GM23338 (cell line): ENCODE measurements around the gene SLC12A6. TPM values are rescaled to one million over a fixed set of nuclear protein-coding genes. Genes with fewer than 3 reads are reported as not detected.

Experiments
- ATAC-seq: fragments of 200-7000 bp; cut with Tn5 transposase; 3 replicates; pipeline ENCODE4 v1.9.1; 2020
- DNase-seq: peaks from one replicate; pipeline ENCODE4 v3.0.0-alpha.2; 2015; ENCODE audit warnings: low spot score
- H2AFZ ChIP-seq: fragments of 200-600 bp; sonication (generic); 2 replicates; pipeline ENCODE4 v1.8.0; 2016; ENCODE audit warnings: antibody characterized with exemption, mild to moderate bottlenecking, moderate library complexity
- H3F3A ChIP-seq: fragments of 200-600 bp; sonication (generic); replicated peaks from 2 replicates; pipeline ENCODE4 v1.8.0; 2017; ENCODE audit warnings: antibody characterized with exemption, mixed run types, low read depth
- H3K27ac ChIP-seq: fragments of 200-600 bp; sonication (generic); 2 replicates; pipeline ENCODE4 v1.6.1; 2016; ENCODE audit warnings: low read depth
- H3K27me3 ChIP-seq: fragments of 200-600 bp; sonication (generic); 2 replicates; pipeline ENCODE4 v1.8.0; 2016; ENCODE audit warnings: mild to moderate bottlenecking, mixed run types, moderate library complexity; ENCODE audit not compliant: insufficient read depth
- H3K36me3 ChIP-seq: fragments of 200-600 bp; sonication (generic); 2 replicates; pipeline ENCODE4 v1.8.0; 2016; ENCODE audit warnings: mild to moderate bottlenecking; ENCODE audit not compliant: insufficient read depth
- H3K4me1 ChIP-seq: fragments of 200-600 bp; sonication (generic); 2 replicates; pipeline ENCODE4 v1.8.0; 2016; ENCODE audit warnings: mild to moderate bottlenecking, moderate library complexity; ENCODE audit not compliant: insufficient read depth
- H3K4me2 ChIP-seq: fragments of 200-600 bp; sonication (generic); 2 replicates; pipeline ENCODE4 v1.7.1; 2017; ENCODE audit warnings: mixed run types
- H3K4me3 ChIP-seq: fragments of 200-600 bp; sonication (generic); 2 replicates; pipeline ENCODE4 v1.6.1; 2016; ENCODE audit warnings: mixed run types
- H3K79me2 ChIP-seq: fragments of 200-600 bp; sonication (generic); replicated peaks from 2 replicates; pipeline ENCODE4 v1.8.0; 2017; ENCODE audit warnings: mild to moderate bottlenecking; ENCODE audit not compliant: insufficient read depth
- H3K9me2 ChIP-seq: fragments of 200-600 bp; sonication (generic); 2 replicates; pipeline ENCODE4 v1.8.0; 2017; ENCODE audit not compliant: insufficient read depth
- H4K20me1 ChIP-seq: fragments of 200-600 bp; sonication (generic); replicated peaks from 2 replicates; pipeline ENCODE4 v1.8.0; 2017; ENCODE audit warnings: mild to moderate bottlenecking; ENCODE audit not compliant: insufficient read depth
- H3K27ac Mint-ChIP-seq: 2 replicates; pipeline ENCODE4 v1.8.0; 2020; ENCODE audit warnings: inconsistent platforms, mild to moderate bottlenecking, moderate library complexity, mixed read lengths
- H3K27me3 Mint-ChIP-seq: 3 replicates; pipeline ENCODE4 v1.8.0; 2022; ENCODE audit warnings: low read depth, mild to moderate bottlenecking, moderate library complexity, mixed read lengths, inconsistent platforms; ENCODE audit not compliant: insufficient read depth, poor library complexity
- H3K36me3 Mint-ChIP-seq: 3 replicates; pipeline ENCODE4 v1.8.0; 2021; ENCODE audit warnings: low read depth, mild to moderate bottlenecking, inconsistent platforms, moderate library complexity, mixed read lengths
- H3K4me1 Mint-ChIP-seq: 3 replicates; pipeline ENCODE4 v1.8.0; 2020; ENCODE audit warnings: mild to moderate bottlenecking, inconsistent platforms, mixed read lengths
- H3K4me3 Mint-ChIP-seq: 3 replicates; pipeline ENCODE4 v1.8.0; 2021; ENCODE audit warnings: moderate library complexity, mild to moderate bottlenecking, inconsistent platforms, mixed read lengths
- H3K9me3 Mint-ChIP-seq: 3 replicates; pipeline ENCODE4 v1.8.0; 2020; ENCODE audit warnings: moderate library complexity, mild to moderate bottlenecking, inconsistent platforms, mixed read lengths
- CREB1 ChIP-seq: fragments of 250-450 bp; sonication (Bioruptor Pico); IDR thresholded peaks from 2 replicates; pipeline ENCODE4 v1.5.0; 2020; ENCODE audit warnings: low read depth, mild to moderate bottlenecking, moderate library complexity
- EZH2 ChIP-seq: fragments of 200-600 bp; sonication (generic); IDR thresholded peaks from one replicate; pipeline ENCODE4 v1.8.0; 2017; ENCODE audit warnings: antibody characterized with exemption, mild to moderate bottlenecking, low read depth; ENCODE audit not compliant: unreplicated experiment
- JUNB ChIP-seq: IDR thresholded peaks from one replicate; pipeline ENCODE4 v1.6.1; 2016; ENCODE audit warnings: antibody characterized with exemption; ENCODE audit not compliant: unreplicated experiment
- POLR2AphosphoS5 ChIP-seq: IDR thresholded peaks from 2 replicates; pipeline ENCODE4 v1.6.1; 2016; ENCODE audit warnings: antibody characterized with exemption, low read depth
- STAT1 ChIP-seq: IDR thresholded peaks from one replicate; pipeline ENCODE4 v1.6.1; 2016; ENCODE audit warnings: antibody characterized with exemption; ENCODE audit not compliant: unreplicated experiment
- ZNF114 ChIP-seq: fragments of 250-450 bp; sonication (Bioruptor Pico); IDR thresholded peaks from 2 replicates; pipeline ENCODE4 v1.5.0; 2020; ENCODE audit warnings: mild to moderate bottlenecking, moderate library complexity
- ZNF331 ChIP-seq: fragments of 250-450 bp; sonication (Bioruptor Pico); IDR thresholded peaks from 2 replicates; pipeline ENCODE4 v1.5.0; 2020; ENCODE audit warnings: low read depth, mild to moderate bottlenecking, moderate library complexity
- ZNF462 ChIP-seq: fragments of 250-450 bp; sonication (Bioruptor Pico); IDR thresholded peaks from 2 replicates; pipeline ENCODE4 v1.5.0; 2020; ENCODE audit warnings: mild to moderate bottlenecking, moderate library complexity
- polyA plus RNA-seq: library from polyadenylated mRNA; unstranded; fragments of >200 nt; fragmentation: Nextera tagmentation; extraction: Ambion mirVana; gene quantifications from 2 replicates; pipeline ENCODE4 v1.2.1, GENCODE V29; 2016
- total RNA-seq: library from RNA; depleted of rRNA; stranded (reverse); fragments of >200 nt; shearing (Covaris generic); gene quantifications from 2 replicates; pipeline ENCODE4 v1.2.3, GENCODE V29; 2014
- TF ChIP-seq, protein P1 (sequence below), 2 experiments: fragments of 200-600 bp in 1 of 2; sonication (generic) in 1 of 2; conservative IDR thresholded peaks; 2 replicates each; pipeline versions ENCODE4 v1.5.1 to v1.6.1; 2016 to 2017; ENCODE audit warnings: antibody characterized with exemption in 2 of 2, low read depth in 2 of 2, mild to moderate bottlenecking in 2 of 2, moderate library complexity in 1 of 2

The SLC12A6 gene
- total and polyA plus RNA-seq, 2 experiments from 2014 or later: 2.4 to 14.1 TPM

DNA sequence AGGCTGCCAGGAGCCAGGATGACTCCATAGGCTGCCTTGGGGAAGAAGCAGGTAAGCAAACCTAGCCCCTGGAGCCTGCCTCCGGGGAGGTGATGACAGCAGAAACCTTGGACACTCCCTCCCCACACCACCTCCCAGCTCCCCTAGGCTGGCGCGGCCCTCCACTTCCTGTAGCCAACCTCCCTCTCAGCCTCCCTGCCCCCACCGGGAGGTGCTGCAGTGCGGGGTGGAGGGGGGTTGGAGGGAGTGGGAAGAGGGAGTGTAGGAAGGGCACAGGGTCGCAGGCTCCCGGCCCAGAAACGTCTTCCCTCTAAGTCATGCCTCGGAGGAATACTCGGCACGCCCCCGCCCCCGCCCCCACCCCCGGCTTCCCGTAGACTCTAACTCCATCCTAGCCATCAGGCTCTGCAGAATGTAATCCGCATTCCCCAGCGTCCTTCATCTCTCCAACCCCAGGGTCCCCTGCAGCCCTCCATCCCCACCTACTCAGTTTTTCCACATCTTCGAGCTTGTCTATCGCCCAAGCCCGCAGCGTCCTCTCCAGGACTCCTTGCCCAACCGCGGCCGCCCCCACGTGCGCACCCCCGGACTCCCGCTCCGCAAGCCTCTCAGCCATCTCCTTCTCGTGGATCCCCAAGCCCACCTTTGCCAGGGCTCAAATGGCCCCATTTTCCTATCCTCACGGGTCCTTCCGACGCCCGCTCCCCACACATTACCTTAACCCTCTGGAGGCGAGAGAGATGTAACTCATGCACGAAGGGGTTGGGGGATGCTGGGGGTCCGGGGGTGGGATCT lies 28.9 kb upstream of the SLC12A6 start:
- Histone ChIP-seq H3K4me1 (peaks cover 17% of the 10 kb centered on the region), H3K36me3 (peaks cover 9% of the 10 kb centered on the region), H3K4me2 (peak overlapping the region; percentile 98), H3K9me2 (no peaks in the 10 kb centered on the region), H3K27me3 (no peaks in the 10 kb centered on the region), H3K27ac (peak overlapping the region; percentile 80; the same call in 1 of the 2 replicates), H3K79me2 (peaks cover 23% of the 10 kb centered on the region), H4K20me1 (peaks cover 20% of the 10 kb centered on the region), H3K4me3 (peak overlapping the region; percentile 93), H2AFZ (no peak overlapping the region; the same call in 1 of the 2 replicates), H3F3A (peaks cover 11% of the 10 kb centered on the region; the same call in 1 of the 2 replicates)
- H3K27me3 Mint-ChIP-seq: peaks cover 25% of the 10 kb centered on the region
- H3K9me3 Mint-ChIP-seq: peaks cover 1% of the 10 kb centered on the region; the same call in 2 of the 3 replicates
- H3K4me1 Mint-ChIP-seq: peaks cover 17% of the 10 kb centered on the region
- H3K4me3 Mint-ChIP-seq: peak overlapping the region; percentile 97
- peak overlapping the region; percentile 89 for H3K27ac Mint-ChIP-seq
- peaks cover 31% of the 10 kb centered on the region for H3K36me3 Mint-ChIP-seq
- TF ChIP-seq POLR2AphosphoS5 (peak; percentile 29; the same call in 1 of the 2 replicates), STAT1 (no peak)
- DNase-seq: peak; percentile 93
- peak; percentile 75 for ATAC-seq

- H3K27ac ChIP-seq: no peak overlapping the region
- ATAC-seq: no peak
- H3K4me1 ChIP-seq: peaks cover 17% of the 10 kb centered on the region
- Mint-ChIP-seq H3K27ac (no peak overlapping the region; the same call in 1 of the 2 replicates), H3K27me3 (peaks cover 25% of the 10 kb centered on the region), H3K4me3 (peak overlapping the region; percentile 97), H3K4me1 (peaks cover 17% of the 10 kb centered on the region), H3K9me3 (no peaks in the 10 kb centered on the region; the same call in 2 of the 3 replicates), H3K36me3 (peaks cover 37% of the 10 kb centered on the region)
- H3K27me3 ChIP-seq: no peaks in the 10 kb centered on the region
- peaks cover 15% of the 10 kb centered on the region for H3K36me3 ChIP-seq
- peaks cover 11% of the 10 kb centered on the region; the same call in 1 of the 2 replicates for H3F3A ChIP-seq
- no peak overlapping the region for H2AFZ ChIP-seq
- no peak for DNase-seq
- H3K9me2 ChIP-seq: no peaks in the 10 kb centered on the region
- H3K79me2 ChIP-seq: peaks cover 23% of the 10 kb centered on the region
- peak overlapping the region; percentile 98 for H3K4me2 ChIP-seq
- peaks cover 20% of the 10 kb centered on the region for H4K20me1 ChIP-seq
- peak overlapping the region; percentile 93 for H3K4me3 ChIP-seq
- TF ChIP-seq, protein P1, sequence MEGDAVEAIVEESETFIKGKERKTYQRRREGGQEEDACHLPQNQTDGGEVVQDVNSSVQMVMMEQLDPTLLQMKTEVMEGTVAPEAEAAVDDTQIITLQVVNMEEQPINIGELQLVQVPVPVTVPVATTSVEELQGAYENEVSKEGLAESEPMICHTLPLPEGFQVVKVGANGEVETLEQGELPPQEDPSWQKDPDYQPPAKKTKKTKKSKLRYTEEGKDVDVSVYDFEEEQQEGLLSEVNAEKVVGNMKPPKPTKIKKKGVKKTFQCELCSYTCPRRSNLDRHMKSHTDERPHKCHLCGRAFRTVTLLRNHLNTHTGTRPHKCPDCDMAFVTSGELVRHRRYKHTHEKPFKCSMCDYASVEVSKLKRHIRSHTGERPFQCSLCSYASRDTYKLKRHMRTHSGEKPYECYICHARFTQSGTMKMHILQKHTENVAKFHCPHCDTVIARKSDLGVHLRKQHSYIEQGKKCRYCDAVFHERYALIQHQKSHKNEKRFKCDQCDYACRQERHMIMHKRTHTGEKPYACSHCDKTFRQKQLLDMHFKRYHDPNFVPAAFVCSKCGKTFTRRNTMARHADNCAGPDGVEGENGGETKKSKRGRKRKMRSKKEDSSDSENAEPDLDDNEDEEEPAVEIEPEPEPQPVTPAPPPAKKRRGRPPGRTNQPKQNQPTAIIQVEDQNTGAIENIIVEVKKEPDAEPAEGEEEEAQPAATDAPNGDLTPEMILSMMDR (conservative IDR thresholded peaks at IDR 0.05; ENCODE audit: low read depth in 2 of 2): no peak
- no peak for TF ChIP-seq STAT1
- TF ChIP-seq CREB1: no peak
- no peak for TF ChIP-seq EZH2
- TF ChIP-seq JUNB: no peak
- TF ChIP-seq ZNF114 (CRISPR knock-in tag): no peak
- no peak for TF ChIP-seq ZNF462 (CRISPR knock-in tag)
- no peak for TF ChIP-seq POLR2AphosphoS5
- no peak for TF ChIP-seq ZNF331 (CRISPR knock-in tag)
Observed at GRCh38 chr15:34365836-34366235, 28.3 kb upstream of the SLC12A6 start.
